ENCODE results near the gene MAGEA11. TPM values are rescaled to one million over a fixed set of nuclear protein-coding genes. Genes with fewer than 3 reads are reported as not detected.

The MAGEA11 gene
- total RNA-seq, 3 donors from 2014 or later, result not detected

DNA sequence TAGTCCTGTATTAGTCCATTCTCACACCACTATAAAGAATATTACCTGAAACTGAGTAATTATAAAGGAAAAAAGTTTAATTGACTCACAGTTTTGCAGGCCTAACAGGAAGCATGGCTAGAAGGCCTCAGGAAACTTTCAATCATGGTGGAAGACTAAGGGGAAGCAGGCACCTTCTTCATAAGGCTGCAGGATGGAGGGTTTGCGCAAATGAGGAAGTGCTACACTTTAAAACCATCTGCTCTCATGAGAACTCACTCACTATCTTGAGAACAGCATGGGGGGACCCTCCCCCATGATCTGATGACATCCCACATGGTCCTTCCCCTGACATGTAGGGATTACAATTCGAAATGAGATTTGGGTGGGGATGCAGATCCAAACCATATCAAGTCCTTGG, 12.1 kb upstream of the MAGEA11 start:
- H3K36me3 ChIP-seq, result no peaks in the 10 kb centered on the region
- H3K9me3 ChIP-seq, result no peaks in the 10 kb centered on the region
- H3K27ac ChIP-seq, result no peak overlapping the region
- intact Hi-C loops (cut with DNase I; ENCODE audit: low total_unique reads), result no loop called here
- H3K4me1 ChIP-seq, result no peaks in the 10 kb centered on the region
- H3K4me3 ChIP-seq, result no peak overlapping the region
- no peak for TF ChIP-seq POLR2A (IDR thresholded peaks at IDR 0.05)
- TF ChIP-seq, protein P1, sequence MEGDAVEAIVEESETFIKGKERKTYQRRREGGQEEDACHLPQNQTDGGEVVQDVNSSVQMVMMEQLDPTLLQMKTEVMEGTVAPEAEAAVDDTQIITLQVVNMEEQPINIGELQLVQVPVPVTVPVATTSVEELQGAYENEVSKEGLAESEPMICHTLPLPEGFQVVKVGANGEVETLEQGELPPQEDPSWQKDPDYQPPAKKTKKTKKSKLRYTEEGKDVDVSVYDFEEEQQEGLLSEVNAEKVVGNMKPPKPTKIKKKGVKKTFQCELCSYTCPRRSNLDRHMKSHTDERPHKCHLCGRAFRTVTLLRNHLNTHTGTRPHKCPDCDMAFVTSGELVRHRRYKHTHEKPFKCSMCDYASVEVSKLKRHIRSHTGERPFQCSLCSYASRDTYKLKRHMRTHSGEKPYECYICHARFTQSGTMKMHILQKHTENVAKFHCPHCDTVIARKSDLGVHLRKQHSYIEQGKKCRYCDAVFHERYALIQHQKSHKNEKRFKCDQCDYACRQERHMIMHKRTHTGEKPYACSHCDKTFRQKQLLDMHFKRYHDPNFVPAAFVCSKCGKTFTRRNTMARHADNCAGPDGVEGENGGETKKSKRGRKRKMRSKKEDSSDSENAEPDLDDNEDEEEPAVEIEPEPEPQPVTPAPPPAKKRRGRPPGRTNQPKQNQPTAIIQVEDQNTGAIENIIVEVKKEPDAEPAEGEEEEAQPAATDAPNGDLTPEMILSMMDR (IDR thresholded peaks at IDR 0.05), result no peak
- H3K27me3 ChIP-seq, result no peaks in the 10 kb centered on the region
- DNase-seq (ENCODE audit: low spot score in 2 of 2), result no peak

DNA sequence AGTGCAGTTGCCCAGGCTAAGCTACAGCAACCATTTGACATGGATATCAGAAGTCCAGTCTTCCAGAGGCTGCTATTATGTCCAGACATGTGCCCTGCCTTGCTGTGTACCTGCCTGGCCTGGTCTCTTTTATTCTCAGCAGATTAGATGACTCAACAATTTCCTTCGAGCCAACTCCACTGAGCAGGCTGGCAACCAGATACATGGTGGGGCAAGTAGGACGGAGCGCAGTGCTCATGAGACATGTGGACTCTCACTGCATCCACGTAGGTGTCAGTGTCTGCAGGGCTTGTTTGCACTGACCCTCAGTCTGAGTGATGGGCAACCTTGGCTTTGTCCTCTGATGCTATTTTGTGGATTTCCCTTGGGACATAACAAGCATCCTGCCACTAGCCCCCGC, 7.2 kb upstream of the MAGEA11 start:
- intact Hi-C loops (cut with DNase I; ENCODE audit: low total_unique reads), result no loop called here
- DNase-seq (ENCODE audit: low spot score in 2 of 2), result no peak

DNA sequence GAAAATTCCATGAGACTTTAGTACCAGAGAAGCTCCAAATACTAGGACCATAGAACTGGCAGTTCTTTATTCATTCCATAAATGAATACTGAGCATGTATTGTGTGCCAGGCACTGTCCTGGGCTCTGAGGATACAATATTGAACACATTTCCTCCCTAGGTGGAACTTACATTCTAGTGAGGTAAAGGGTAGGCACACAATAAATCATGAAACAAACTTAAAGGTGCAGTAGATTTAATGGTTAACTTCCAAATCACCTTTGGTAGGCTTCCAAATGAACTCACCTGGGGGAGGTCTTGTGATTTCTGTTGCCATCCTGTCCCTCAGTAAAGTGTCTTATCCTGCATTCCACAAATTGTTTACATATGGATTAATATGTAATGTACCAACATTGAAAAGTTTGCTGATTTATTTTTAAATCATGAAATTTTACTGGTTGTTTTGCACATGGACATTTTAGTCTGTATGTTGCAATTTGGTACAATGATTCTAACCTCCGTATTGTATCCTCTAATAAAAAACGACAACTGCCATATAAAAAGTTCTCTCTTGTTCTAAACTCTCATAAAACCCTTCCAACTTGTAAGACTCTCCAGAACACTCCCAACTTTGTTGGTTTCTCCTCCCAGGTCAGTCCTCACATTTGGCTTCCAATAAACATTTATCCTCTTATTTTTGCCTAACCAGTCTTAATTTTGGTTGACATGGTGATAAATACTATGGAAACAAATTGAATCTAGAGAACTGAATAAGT, 4.5 kb upstream of the MAGEA11 start:
- TF ChIP-seq POLR2AphosphoS5 (IDR thresholded peaks at IDR 0.05) (no peak), POLR2A (IDR thresholded peaks at IDR 0.05) (no peak)
- TF ChIP-seq, protein P1 (IDR thresholded peaks at IDR 0.05), result no peak
- intact Hi-C loops (cut with DNase I; ENCODE audit: low total_unique reads), result no loop called here
- Histone ChIP-seq H3K27me3 (peaks cover 0 to 13% of the 10 kb centered on the region in 2 donors), H3K4me3 (no peak overlapping the region), H3K4me1 (no peaks in the 10 kb centered on the region), H3K27ac (no peak overlapping the region), H3K36me3 (no peaks in the 10 kb centered on the region), H3K9me3 (no peaks in the 10 kb centered on the region)
- no peak for DNase-seq (ENCODE audit: low spot score in 2 of 2)

More for the DNA sequence above, 7.2 kb upstream of the MAGEA11 start:
- TF ChIP-seq POLR2AphosphoS5 (IDR thresholded peaks at IDR 0.05) (no peak), POLR2A (IDR thresholded peaks at IDR 0.05) (no peak)
- TF ChIP-seq, protein P1 (IDR thresholded peaks at IDR 0.05), result no peak
- H3K4me1 ChIP-seq, result no peaks in the 10 kb centered on the region
- H3K4me3 ChIP-seq, result no peak overlapping the region
- H3K27me3 ChIP-seq, result peaks cover 0 to 13% of the 10 kb centered on the region in 2 donors
- H3K9me3 ChIP-seq, result no peaks in the 10 kb centered on the region
- no peak overlapping the region for H3K27ac ChIP-seq
- H3K36me3 ChIP-seq, result no peaks in the 10 kb centered on the region

DNA sequence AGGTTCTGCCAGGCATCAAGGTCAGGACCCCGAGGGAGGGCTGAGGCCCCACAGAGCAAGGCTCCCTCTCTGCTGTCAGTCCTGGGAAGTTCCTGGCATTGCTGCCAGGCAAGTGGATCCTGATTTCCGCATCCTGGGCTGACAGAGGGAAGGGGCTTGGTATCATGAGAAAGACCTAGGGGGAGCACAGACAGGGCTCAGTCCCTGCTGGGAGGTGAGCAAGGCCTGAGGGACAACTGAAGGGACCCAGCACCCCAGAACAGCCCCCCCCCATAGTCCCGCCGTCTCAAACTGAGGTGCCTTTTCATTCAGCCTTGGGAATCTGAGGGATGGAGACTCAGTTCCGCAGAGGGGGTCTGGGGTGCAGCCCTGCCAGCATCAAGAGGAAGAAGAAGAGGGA, 971 bp downstream of the MAGEA11 start:
- H3K4me3 ChIP-seq, result no peak overlapping the region
- TF ChIP-seq, protein P1 (IDR thresholded peaks at IDR 0.05), result no peak
- TF ChIP-seq POLR2AphosphoS5 (IDR thresholded peaks at IDR 0.05), result no peak
- TF ChIP-seq POLR2A (IDR thresholded peaks at IDR 0.05), result no peak
- intact Hi-C loops (cut with DNase I; ENCODE audit: low total_unique reads), result no loop called here
- H3K9me3 ChIP-seq, result no peaks in the 10 kb centered on the region
- no peak for DNase-seq (ENCODE audit: low spot score in 2 of 2)
- H3K27ac ChIP-seq, result no peak overlapping the region
- H3K27me3 ChIP-seq, result peaks cover 0 to 8% of the 10 kb centered on the region in 2 donors
- no peaks in the 10 kb centered on the region for H3K4me1 ChIP-seq
- H3K36me3 ChIP-seq, result no peaks in the 10 kb centered on the region

DNA sequence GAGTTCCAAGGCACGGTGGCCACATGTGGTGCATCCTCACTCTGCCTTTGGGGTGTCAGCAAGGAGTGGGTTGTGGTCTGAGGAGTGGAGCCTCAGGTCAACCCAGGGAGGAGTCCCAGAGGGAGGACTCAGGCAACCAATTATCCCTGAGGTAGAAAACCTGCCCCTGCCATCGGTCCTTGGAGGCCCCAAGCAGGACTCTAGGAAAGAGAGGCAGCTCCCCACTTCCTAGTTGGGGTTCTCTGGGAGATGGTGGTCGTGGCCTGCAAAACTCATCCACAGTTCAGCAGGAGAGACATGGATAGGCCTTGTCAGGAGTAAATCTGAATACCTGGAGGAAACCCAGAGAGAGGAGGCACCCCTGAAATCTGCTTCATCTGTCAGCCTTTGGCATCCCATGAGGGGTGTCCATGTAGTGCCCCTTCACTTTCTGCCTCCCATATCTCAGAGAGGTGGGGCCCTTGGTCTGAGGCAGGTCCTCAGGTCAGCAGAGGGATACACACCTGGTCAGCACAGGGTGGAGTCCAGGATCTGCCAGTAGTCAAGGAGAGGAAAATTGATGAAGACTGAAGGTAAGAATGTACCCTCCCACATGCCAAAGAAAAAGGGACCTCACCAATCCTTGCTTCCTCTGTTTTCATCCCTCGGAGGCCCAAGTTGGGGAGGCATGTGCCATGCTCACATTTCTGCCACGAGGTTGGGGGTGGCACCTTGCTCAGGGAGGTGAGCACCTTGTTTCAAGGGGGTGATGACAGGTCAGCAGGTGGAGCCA, 1.6 kb downstream of the MAGEA11 start:
- H3K27ac ChIP-seq, result no peak overlapping the region
- no peak overlapping the region for H3K4me3 ChIP-seq
- TF ChIP-seq POLR2AphosphoS5 (IDR thresholded peaks at IDR 0.05) (no peak), POLR2A (IDR thresholded peaks at IDR 0.05) (no peak)
- TF ChIP-seq, protein P1 (IDR thresholded peaks at IDR 0.05), result no peak
- no peaks in the 10 kb centered on the region for H3K36me3 ChIP-seq
- peaks cover 0 to 9% of the 10 kb centered on the region in 2 donors for H3K27me3 ChIP-seq
- no peak for DNase-seq (ENCODE audit: low spot score in 2 of 2)
- intact Hi-C loops (cut with DNase I; ENCODE audit: low total_unique reads), result no loop called here
- no peaks in the 10 kb centered on the region for H3K4me1 ChIP-seq
- H3K9me3 ChIP-seq, result no peaks in the 10 kb centered on the region
